Suprapubic skin (tissue), 3 donors: Measurements from ENCODE around the gene ESM1.

Experiments used
- EP300 ChIP-seq: sonication (generic); formaldehyde crosslinking; IDR thresholded peaks from one replicate; pipeline ENCODE4 v1.6.1; 2017; ENCODE audit warnings: antibody characterized with exemption
- POLR2A ChIP-seq, 2 donors: fragments of 450-650 bp; IDR thresholded peaks; one replicate each; pipeline ENCODE4 v1.6.1; 2017; ENCODE audit warnings: antibody characterized with exemption in 2 of 2, mild to moderate bottlenecking in 2 of 2, moderate library complexity in 2 of 2
- TF ChIP-seq, protein P1 (sequence below), 2 donors: fragments of 200-600 bp in 1 of 2; fragments of 450-650 bp in 1 of 2; sonication (generic) in 1 of 2; IDR thresholded peaks; one replicate each; pipeline ENCODE4 v1.5.1; 2016 to 2019; ENCODE audit warnings: antibody characterized with exemption in 2 of 2, mild to moderate bottlenecking in 1 of 2, moderate library complexity in 1 of 2

DNA sequence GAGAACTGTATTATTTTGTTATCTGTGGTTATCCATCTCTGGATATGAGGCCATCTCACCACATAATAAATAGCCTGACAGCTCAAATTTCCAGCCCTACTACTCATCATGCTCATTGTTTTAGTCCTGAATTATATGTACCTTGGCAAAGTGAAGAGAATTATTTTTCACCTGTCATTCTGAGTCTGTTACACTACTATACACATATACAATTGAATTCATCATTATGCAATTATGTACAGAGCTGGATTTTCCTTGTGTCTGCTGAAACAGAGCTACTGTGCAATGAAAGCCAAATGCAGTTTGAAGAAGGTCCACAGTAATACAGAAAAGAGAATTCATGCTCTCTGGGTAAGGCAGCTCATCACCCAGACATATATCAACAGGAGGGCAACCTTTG, 28.5 kb downstream of the ESM1 start:
- TF ChIP-seq, protein P1, sequence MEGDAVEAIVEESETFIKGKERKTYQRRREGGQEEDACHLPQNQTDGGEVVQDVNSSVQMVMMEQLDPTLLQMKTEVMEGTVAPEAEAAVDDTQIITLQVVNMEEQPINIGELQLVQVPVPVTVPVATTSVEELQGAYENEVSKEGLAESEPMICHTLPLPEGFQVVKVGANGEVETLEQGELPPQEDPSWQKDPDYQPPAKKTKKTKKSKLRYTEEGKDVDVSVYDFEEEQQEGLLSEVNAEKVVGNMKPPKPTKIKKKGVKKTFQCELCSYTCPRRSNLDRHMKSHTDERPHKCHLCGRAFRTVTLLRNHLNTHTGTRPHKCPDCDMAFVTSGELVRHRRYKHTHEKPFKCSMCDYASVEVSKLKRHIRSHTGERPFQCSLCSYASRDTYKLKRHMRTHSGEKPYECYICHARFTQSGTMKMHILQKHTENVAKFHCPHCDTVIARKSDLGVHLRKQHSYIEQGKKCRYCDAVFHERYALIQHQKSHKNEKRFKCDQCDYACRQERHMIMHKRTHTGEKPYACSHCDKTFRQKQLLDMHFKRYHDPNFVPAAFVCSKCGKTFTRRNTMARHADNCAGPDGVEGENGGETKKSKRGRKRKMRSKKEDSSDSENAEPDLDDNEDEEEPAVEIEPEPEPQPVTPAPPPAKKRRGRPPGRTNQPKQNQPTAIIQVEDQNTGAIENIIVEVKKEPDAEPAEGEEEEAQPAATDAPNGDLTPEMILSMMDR (IDR thresholded peaks at IDR 0.05), result no peak
- TF ChIP-seq EP300 (no peak), POLR2A (IDR thresholded peaks at IDR 0.05) (no peak)
